Activated CD4-positive, alpha-beta T cell treated with anti-CD3 and anti-CD28 coated beads, Interleukin-2, amount 50 U/mL, for 1 hour (primary cell): ENCODE data around the gene BLOC1S1.

Source experiments
- DNase-seq: peaks from one replicate; pipeline ENCODE4 v3.0.0-alpha.2; 2020

The BLOC1S1 gene

DNA sequence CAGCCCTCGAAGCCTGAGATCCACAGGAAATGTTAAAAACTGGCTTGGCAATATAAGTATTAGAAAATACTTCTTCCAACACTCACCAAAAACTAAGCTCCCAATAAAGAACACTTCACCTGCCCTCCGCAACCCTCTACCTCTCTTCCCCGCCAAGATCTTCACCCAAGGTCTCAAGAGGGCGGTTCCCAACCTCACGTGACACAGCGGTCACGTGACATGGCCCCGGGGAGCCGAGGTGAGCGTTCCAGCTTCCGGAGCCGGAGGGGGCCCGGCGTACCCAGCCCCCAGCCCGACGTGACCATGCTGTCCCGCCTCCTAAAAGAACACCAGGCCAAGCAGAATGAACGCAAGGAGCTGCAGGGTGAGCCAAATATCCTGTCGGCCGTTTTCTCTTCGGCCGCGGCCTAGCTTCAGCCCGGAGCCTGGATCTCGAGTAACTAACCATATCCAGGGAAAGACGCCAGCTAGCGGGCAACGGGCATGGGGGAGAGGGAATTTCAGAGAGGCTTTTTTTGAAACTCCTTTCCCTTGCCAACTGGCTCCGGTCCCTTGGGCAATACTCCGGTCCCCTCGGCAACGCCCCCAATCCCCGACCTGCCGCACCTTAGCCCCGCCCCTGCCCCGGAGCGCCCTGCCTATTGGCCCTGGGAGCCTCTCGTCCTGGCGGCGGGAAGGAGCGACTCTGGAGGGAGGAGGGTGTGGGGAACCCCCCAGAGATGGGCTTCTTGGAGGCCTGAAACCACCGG is at the start of gene BLOC1S1:
TSS of gene BLOC1S1 (plus strand) at position 214 of the 749 bp plus-strand sequence. CDS start at position 220, 6 bp downstream.
- peak; percentile 90 for DNase-seq

DNA sequence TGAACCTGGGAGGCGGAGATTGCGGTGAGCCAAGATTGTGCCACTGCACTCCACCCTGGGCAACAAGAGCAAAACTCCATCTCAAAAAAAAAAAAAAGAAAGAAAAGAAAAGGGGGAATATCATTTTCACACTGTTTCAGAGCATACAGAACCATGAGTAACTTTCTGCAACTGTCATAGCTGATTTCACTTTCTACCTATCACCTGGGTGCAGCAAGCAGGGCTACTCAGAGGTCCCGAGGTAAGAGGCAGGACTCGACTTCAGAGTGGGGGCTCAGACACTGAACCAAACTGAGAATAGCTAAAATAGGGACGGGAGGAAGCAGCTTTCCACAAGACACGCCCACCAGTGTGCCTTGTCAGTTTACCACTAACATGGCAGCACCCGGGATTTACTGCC is 49.3 kb upstream of the BLOC1S1 start:
- DNase-seq = no peak

DNA sequence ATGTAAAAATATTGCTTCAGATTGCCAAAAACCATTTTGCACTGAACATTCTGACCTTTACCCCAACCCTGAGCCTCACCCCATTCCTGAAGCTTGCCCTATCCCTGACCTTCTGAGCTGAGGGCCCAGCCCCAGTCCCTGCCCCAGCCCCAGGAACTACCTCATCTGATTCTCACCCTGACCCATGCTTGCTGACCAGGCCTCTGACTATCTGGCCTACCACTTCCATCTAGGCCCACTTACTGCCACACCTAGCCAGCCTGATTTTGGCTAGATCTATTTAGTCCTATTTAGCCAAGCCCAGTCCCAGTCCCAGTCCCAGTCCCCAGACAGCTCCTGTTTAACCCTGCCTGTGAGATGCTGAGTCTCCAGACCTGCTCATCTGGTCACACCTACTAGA is 45.6 kb upstream of the BLOC1S1 start:
- no peak for DNase-seq

DNA sequence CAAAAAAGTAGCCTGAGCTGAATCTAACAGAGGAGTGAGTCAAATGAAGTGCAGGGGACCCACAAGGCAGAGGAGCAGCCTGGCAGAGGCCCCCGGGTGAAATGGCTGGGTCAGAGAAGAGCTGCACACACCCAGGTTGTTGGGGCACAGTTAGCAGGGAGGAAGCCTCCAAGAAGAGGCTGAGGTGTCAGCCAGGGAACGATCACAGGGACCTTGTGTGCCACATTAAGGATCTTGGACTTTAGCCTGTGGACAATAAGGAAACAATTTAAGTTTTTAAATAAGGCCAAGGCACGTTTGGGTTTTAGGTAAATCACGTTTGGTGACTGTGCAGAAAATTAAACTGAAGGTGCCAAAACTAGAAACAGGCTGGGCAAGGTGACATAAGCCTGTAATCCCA is 44.1 kb upstream of the BLOC1S1 start:
- no peak for DNase-seq

DNA sequence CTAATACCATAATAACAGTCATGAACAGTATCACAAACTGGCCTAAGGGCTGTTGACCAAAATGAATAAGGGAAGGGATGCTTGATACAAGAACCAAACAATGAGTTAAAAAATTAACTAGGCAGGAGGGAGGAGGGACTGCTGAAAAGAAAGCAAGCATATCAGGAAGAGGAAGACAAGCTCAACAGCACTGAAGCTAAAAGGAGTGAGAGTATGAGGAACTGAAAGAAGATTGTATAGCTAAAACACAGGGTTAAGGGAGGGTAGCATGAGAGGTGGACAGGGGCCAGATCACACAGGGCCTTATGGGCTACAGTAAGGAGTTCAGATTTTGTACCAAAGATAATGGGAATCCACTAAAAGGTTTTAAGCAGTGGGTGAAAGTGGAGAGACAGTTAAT is 42.2 kb upstream of the BLOC1S1 start:
- no peak for DNase-seq

DNA sequence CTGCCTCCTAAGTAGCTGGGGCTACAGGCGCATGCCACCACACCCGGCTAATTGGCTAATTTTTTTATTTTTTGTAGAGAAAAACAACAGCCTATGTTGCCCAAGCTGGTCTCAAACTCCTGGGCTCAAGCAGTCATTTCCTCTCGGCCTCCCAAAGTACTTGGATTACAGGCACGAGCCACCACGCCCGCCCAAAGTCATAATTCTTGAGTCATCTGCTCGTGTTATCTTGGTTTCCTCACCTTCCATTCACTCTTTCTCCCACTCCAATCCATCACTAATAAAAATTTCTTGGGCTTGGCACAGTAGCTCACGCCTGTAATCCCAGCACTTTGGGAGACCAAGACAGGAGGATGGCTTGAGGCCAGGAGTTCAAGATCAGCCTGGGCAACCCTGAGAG is 40.2 kb upstream of the BLOC1S1 start:
- DNase-seq = no peak

DNA sequence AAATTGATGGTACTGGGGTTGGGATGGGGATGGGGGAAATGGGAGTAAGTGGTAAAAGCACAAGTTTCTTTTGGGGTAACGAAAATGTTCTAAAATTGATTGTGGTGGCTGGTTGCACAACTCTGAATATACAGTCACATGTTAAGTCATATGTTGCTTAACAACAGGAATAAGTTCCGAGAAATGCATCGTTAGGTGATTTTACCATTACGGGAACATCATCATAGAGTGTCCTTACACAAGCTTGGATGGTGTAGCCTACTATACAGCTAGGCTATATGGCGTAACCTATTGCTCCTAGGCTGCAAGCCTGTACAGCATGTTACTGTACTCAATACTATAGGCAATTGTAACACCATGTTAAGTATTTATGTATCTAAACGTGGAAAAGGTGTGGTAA is 39.1 kb upstream of the BLOC1S1 start:
- DNase-seq = no peak

DNA sequence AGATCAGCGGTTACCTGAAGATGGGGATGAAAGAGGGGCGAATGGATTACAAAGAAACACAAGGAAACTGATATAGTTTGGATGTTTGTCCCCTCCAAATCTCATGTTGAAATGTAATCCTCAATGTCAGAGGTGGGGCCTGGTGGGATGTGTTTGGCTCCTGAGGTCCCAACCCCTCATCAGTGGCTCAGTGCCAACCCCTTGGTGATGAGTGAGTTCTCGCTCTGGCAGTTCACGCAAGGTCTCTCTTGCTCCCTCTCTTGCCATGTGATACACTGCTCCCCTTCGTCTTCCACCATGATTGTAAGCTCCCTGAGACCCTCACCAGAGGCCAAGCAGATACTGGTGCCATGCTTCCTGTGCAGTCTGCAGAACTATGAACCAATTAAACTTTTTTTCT is 36.2 kb upstream of the BLOC1S1 start:
- no peak for DNase-seq

DNA sequence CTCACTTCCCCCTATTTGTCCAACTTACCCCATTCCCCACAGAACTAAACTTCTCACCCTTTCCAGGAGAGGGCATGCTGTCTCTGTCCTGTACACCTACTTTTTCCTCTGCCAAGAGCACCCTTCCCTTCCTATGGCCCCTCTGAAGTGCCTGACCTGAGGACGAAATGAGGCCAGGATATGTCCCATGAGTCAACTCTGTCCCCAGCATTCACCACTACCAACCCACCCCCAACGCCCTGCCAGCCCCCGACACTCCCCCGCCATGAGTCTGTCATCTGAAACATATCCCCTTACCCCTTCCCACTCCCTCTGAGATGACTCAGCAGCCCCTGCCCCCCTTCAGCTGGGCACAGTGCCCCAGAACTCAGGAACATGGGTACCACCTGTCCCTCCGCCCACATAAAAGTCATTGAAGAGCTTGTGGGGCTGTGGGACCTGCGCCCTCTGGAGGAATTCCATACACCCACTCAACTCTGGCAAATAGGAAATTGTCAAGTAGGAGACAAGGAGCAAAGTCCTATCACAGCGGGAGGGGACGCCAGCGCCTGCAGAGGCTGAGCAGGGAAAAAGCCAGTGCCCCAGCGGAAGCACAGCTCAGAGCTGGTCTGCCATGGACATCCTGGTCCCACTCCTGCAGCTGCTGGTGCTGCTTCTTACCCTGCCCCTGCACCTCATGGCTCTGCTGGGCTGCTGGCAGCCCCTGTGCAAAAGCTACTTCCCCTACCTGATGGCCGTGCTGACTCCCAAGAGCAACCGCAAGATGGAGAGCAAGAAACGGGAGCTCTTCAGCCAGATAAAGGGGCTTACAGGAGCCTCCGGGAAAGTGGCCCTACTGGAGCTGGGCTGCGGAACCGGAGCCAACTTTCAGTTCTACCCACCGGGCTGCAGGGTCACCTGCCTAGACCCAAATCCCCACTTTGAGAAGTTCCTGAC is 34.4 kb upstream of the BLOC1S1 start:
- DNase-seq = no peak

DNA sequence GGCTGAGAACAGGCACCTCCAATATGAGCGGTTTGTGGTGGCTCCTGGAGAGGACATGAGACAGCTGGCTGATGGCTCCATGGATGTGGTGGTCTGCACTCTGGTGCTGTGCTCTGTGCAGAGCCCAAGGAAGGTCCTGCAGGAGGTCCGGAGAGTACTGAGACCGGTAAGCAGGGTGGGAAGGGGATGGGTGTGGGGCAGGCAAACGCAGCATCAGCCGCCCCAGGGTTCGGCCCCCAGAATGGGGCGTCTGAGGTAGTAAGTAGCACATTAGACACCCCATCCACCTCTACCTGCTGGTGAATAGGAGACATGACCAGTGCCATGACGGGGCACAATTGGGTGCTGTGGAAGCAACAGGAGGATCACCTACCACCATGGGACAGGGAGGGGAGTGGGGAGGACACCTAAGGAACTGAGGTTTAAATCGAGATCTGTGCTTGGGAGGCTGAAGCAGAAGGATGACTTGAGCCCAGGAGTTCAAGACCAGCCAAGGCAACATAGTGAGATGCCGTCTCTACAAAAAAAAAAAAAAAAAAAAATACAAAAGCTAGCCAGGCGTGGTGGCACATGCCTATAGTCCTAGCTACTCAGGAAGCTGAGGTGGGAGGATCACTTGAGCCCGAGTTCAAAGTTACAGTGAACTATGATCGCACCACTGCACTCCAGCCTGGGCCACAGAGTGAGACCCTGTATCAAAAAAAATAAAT is 33.6 kb upstream of the BLOC1S1 start:
- DNase-seq = no peak

DNA sequence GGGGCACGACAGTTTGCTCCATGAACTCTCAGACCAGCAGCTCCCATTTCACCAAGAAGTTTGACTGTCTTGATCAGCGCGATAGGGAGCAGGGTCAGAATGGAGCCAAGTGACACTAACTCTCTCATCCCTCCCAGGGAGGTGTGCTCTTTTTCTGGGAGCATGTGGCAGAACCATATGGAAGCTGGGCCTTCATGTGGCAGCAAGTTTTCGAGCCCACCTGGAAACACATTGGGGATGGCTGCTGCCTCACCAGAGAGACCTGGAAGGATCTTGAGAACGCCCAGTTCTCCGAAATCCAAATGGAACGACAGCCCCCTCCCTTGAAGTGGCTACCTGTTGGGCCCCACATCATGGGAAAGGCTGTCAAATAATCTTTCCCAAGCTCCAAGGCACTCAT is 32.2 kb upstream of the BLOC1S1 start:
- DNase-seq = no peak

DNA sequence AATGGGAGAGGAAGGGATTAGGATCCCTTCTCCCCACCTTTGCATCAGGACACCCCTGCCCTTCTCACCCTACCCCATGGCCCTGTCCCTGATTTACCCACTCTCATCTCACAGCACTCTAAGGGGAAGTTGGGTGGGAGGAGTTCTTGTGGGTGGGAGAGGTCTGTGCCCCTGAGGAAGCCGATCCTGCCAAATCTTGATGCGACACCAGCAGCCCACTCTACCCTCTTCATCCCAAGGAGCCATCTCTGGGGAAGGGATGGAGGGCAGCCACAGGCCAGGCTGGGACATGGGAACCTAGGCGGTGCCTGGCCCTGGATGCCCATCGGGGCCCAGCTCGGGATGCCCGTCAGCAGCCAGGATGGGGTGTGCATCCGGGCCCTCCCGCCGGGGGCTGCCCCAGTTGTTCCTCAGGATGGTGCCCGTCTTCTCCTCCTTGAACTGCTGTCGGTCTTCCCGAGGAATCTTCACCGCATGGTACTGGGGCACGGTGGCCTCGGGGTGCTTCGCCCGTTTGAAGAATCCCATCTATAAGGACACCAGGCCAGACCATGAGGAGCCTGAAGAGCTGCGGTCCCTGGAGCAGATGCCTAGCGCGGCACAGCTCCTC is 31.0 kb upstream of the BLOC1S1 start:
- DNase-seq = no peak

DNA sequence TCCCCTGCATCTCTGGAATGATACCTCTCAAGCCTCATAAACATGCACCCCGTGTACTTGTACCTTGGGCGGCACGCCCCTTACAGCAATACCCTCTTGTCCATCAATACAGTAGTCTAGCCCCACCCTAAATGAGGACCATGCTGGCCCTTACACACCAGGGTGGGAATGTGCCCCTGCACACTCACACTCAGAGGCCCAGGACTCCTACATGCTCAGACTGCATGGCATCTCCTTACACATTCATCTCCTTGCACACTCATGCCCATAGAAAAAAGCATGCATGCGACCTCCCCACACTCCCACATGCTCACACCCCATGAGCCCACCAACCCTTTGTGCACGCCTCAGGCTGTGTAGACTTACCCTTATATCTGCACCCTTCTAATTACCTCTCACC is 30.2 kb upstream of the BLOC1S1 start:
- no peak for DNase-seq

DNA sequence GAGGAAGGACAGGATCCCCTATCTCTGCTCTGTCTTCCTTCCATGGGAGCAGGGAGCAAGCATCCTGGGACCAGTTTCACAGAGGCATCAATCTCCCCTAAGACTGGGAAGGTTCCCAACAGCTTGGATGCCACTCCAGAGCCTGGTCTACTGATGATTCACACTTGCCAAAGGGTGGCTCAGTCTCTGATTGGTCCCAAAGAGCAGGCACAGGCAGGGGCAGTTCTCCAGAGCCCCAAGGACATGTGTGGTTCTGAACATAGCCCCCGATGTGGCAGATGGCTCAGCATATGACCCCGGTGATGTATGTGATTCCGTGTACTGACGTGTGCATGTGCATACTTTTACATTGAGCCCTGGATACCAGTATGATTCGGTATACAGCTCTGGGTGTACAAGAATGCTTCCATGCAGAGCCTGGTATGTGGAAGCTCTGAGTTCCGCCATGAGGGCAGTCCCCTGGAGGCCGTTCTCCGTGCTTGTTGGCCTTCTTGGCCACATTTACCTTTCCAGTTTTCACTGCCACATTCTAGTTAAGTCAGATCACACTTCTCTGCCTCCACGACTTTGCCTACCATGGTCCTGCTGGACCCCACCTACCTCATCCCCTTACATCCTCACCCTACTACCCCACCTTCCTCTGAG is 29.4 kb upstream of the BLOC1S1 start:
- no peak for DNase-seq

DNA sequence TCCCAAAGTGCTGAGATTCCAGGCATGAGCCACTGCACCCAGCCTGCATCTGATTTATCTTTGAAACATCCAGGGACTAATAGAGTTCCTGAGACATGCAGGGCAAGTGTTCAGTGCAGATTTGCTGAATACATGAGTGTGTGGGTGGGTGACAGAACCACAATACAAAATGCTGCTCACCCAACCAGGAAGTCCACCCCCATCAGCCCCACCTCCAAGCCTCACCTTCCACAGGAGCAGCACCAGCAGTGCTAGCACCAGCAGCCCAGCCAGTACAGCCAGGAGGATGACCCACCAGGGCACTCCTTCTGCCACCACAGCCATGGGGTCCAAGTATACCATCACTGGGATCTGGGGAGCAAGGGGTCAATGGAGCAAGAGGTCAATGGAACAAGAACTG is 28.1 kb upstream of the BLOC1S1 start:
- no peak for DNase-seq

DNA sequence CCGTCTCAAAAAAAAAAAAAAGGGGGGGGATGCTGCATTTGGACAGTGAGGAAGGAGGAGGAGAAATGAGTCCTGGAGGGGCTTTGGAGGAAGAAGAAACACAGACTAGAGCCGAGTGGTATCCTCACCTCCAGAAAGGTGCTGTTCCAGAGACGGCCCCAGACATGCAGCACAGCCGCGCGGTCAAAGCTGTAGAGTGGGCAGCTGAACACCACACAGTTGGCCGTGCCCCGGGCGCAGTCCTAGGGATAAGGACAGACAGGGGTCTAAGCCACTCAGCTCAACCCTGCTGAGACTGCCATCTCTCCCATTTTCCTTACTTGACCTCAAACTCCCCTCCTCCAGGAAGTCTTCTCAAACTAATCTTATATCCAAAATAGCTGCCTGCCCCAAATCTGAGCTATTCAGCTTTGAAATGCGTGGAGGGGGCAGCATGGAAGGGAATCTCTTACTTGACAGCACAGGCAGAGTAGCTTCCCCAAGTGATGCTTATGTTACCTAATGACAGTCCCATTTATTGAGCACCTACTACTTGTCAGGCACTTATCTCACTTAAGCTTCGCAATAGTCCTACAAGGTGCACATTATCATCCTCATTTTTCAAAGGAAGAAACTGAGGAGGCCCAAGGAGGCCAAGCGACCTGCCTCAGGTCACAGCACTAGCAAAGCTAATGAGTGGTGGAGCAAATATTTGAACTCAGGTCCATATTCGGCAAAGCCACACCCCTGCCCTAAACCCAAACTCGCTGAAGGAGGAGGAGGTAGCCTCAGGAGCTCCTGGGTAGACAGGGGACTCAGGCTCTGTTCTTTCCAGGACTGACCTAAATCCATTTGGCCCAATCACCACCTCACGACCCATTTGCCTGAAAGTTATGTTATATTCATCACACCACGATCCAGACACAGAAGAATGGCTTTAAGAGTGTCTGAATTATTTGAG is 26.9 kb upstream of the BLOC1S1 start:
- DNase-seq = no peak

DNA sequence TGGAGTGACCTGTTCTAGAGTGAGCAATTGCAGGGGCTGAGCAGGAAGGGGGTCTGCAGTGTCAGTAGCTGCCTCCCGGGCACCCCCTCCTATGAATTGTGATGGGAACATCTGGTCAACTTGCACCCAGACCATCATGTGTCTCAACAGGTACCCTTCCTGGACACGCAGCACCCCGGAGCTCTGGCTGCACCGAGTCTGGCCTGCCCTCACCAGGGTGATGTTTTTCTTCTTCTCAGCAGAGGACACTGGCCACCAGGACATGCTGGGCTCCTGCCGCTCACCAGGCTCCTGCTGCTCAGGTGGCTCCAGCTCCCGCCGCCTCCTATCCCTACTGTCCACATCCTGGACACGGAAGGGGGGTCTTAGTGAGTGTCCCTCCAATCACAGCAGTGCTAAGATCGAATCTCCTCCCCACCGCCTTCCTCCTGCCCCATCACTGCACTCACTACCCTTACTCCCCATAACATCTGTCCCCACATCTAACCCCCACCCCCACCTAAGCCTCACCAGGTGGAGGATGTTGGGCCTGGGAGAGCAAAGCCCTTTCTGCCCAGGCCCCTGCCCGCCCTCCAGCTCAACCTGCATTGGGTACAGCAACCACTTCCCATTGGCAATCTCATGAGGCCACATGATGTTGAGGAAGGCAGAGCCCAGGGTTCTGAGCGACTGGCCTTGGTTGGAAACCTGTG is 23.1 kb upstream of the BLOC1S1 start:
- no peak for DNase-seq

DNA sequence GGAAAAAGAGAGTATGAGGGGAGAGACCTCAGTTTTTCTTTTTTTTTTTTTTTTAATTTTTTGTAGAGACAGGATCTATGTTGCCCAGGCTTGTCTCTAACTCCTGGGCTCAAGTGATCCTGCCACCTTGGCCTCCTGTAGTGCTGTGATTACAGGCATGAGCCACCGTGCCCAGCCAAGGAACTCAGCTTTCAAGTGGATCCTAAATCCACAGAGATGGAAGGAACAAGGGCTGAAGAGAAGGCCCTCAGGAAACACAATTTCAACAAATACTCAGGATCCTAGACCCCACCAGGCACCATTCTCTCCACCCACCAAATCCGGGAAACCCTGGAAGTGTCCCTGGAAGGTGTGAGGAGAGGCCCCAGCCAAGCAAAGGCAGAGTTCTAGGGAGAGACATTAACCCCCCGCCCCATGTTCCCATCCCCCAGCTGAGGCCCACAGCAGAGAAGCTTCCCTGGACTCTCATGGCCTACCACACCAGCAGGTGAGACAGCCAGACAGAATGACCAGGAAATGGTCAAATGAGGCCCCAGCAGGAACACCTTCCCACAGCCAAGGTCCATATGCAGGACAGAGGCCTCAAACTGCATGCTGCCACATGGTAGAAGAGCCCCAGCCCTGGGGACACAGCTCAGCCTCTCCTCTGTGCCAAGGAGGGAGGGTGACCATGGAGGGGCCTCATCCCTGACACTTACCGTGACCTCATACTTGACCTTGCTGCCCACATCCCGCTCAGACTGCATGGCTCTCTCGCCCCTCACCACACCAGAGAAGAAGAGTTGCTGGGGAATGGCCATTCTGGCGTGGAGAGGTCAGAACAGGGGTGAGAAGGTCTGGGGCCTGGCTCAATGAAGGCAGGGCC is 22.3 kb upstream of the BLOC1S1 start:
- no peak for DNase-seq

DNA sequence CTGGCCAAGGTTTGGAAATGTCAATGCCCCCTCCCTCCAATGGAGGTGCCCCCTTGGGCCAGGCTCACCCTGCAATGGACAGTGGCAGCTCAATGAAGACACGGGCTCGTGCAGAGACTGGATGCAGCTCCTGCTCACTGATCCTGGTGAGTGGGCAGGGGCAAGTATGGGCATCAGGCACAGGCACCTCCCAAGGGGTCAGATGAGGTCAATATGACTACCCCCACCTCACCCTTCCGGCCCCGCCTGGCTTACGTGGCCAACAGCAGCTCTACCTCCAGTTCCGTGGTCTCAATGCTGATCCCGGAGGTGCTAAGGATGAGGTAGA is 21.7 kb upstream of the BLOC1S1 start:
- no peak for DNase-seq

DNA sequence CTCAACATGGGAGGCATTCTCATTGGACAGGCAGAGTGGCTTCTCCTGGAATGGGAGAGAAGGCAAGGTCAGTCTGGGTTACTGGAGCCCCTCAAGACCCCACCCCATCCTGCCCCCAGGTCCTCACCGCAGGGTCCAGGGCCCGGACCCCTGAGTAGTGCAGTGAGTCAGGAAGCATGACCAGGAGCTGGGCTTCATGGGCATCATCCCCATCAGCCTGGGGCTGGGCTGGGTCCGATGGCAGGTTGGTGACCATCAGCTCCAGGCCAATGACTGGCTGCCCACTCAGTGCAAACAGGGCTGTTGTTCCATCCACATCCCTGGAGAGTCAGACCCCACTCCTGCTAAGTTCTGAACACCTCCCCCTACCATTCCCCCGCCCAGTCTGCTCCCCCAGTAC is 21.2 kb upstream of the BLOC1S1 start:
- DNase-seq = no peak
